ENCODE results near the gene ST8SIA2. TPM values are rescaled to one million over a fixed set of nuclear protein-coding genes. Genes with fewer than 3 reads are reported as not detected.

Gene ST8SIA2
- total RNA-seq, 4 donors from 2014 or later = not detected

DNA sequence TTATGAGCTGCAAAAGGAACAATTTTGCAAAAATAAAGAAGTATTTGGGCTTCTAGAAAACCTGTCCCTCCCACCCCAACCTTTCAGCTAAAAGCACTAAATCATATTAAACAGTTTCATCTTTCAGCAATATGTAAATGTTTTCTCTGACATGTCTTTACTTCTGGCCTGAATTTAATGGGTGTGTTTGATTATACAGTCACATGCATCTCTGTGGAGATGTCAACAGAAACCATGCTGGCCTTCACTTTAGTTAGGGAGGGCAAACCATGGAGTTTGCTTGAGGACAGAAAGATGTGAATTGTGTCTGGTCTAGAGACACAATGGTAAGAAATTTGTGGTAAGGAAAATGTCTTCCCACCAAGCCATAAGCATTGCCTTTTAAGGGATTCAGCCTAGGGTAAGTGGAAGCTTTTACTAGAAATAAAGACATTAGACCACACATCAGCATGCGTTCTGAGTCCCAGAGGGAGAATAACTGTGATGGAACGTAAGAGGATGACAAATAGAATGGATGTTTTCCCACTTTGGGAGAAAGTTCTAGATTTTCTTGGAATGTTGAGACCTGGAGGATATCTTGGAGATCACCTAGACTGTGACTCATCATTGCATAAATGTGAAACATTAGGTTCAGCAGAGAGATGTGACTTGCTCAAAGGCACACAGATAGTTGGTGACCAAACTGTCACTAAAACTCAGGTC lies 68.9 kb downstream of the ST8SIA2 start:
- no peak for ATAC-seq

GRCh38 chr15:92463352-92463751 lies 69.7 kb downstream of the ST8SIA2 start:
- TF ChIP-seq POLR2AphosphoS5 (IDR thresholded peaks at IDR 0.05) = no peak
- TF ChIP-seq EP300 (IDR thresholded peaks at IDR 0.05) = no peak
- H3K4me3 ChIP-seq = no peak overlapping the region
- 67 to 79% methylated on average over 1 to 5 of the region's 5 CpGs for WGBS, 2 donors (ENCODE audit: low coverage in 1 of 2)
- no peaks in the 10 kb centered on the region for H3K27me3 ChIP-seq
- H3K4me1 ChIP-seq = no peaks in the 10 kb centered on the region
- no peaks in the 10 kb centered on the region for H3K36me3 ChIP-seq
- no peak for ATAC-seq
- H3K27ac ChIP-seq = no peak overlapping the region
- H3K9me3 ChIP-seq = no peaks in the 10 kb centered on the region

More for the DNA sequence above, 68.9 kb downstream of the ST8SIA2 start:
- Histone ChIP-seq H3K4me3 (no peak overlapping the region), H3K27me3 (no peaks in the 10 kb centered on the region), H3K4me1 (no peaks in the 10 kb centered on the region), H3K9me3 (no peaks in the 10 kb centered on the region), H3K27ac (no peak overlapping the region), H3K36me3 (no peaks in the 10 kb centered on the region)
- TF ChIP-seq POLR2A (IDR thresholded peaks at IDR 0.05) = no peak
- TF ChIP-seq EP300 (IDR thresholded peaks at IDR 0.05) = no peak
- TF ChIP-seq POLR2AphosphoS5 (IDR thresholded peaks at IDR 0.05) = no peak
- no peak for TF ChIP-seq CTCF (IDR thresholded peaks at IDR 0.05)
- 60 to 61% methylated on average over 2 of the region's 2 CpGs for WGBS, 2 donors (ENCODE audit: low coverage in 1 of 2)

- no peaks in the 10 kb centered on the region for H3K36me3 ChIP-seq
- H3K4me3 ChIP-seq = no peak overlapping the region
- no peaks in the 10 kb centered on the region for H3K4me1 ChIP-seq
- no peaks in the 10 kb centered on the region for H3K27me3 ChIP-seq
- no peak overlapping the region for H3K27ac ChIP-seq
- TF ChIP-seq CTCF (IDR thresholded peaks at IDR 0.05) (no peak), POLR2AphosphoS5 (IDR thresholded peaks at IDR 0.05) (no peak), POLR2A (IDR thresholded peaks at IDR 0.05) (no peak), EP300 (IDR thresholded peaks at IDR 0.05) (no peak)
- ATAC-seq = no peak
- H3K9me3 ChIP-seq = no peaks in the 10 kb centered on the region
- WGBS, 2 donors (ENCODE audit: low coverage in 1 of 2) = 84 to 85% methylated on average over 4 of the region's 7 CpGs
These were observed 70.1 kb downstream of the ST8SIA2 start for GRCh38 chr15:92463826-92464225.

DNA sequence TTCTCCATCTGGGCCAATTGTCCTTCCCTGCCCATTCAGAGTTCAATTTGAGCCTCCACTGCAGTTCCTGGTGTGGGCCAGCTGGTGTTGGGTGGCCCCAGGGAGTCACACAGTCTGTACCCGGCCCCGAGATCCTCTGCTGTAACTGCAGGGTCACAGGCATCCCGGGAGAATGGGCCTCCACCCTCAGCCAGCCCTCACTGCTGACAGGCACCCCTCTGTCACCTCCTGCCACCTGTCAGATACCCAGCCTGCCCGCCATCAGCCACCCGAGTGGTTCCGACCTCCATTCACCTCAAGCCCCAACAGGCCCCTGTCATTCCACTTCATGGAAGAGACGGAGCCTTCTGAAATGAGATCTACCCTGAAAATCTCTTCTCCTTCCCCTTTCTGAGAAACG lies 73.2 kb downstream of the ST8SIA2 start:
- H3K27me3 ChIP-seq = no peaks in the 10 kb centered on the region
- H3K4me1 ChIP-seq = no peaks in the 10 kb centered on the region
- no peak for ATAC-seq
- no peak overlapping the region for H3K4me3 ChIP-seq
- H3K27ac ChIP-seq = no peak overlapping the region
- no peaks in the 10 kb centered on the region for H3K36me3 ChIP-seq
- WGBS, 2 donors (ENCODE audit: low coverage in 1 of 2) = 96 to 100% methylated on average over 3 to 5 of the region's 8 CpGs
- no peaks in the 10 kb centered on the region for H3K9me3 ChIP-seq
- no peak for TF ChIP-seq CTCF (IDR thresholded peaks at IDR 0.05)
- no peak for TF ChIP-seq POLR2AphosphoS5 (IDR thresholded peaks at IDR 0.05)
- TF ChIP-seq POLR2A (IDR thresholded peaks at IDR 0.05) = no peak
- TF ChIP-seq EP300 (IDR thresholded peaks at IDR 0.05) = no peak

GRCh38 chr15:92467245-92467644 lies 73.6 kb downstream of the ST8SIA2 start:
- Histone ChIP-seq H3K9me3 (no peaks in the 10 kb centered on the region), H3K4me1 (no peaks in the 10 kb centered on the region), H3K4me3 (no peak overlapping the region), H3K27ac (no peak overlapping the region), H3K27me3 (no peaks in the 10 kb centered on the region), H3K36me3 (no peaks in the 10 kb centered on the region)
- ATAC-seq = no peak
- 88 to 89% methylated on average over 3 to 11 of the region's 11 CpGs for WGBS, 2 donors (ENCODE audit: low coverage in 1 of 2)
- TF ChIP-seq POLR2A (IDR thresholded peaks at IDR 0.05) (no peak), EP300 (IDR thresholded peaks at IDR 0.05) (no peak), POLR2AphosphoS5 (IDR thresholded peaks at IDR 0.05) (no peak), CTCF (IDR thresholded peaks at IDR 0.05) (no peak)

Measured in gastroesophageal sphincter (tissue), 4 donors.